ENCODE results near the gene TMEM91. TPM values are rescaled to one million over a fixed set of nuclear protein-coding genes. Genes with fewer than 3 reads are reported as not detected.

TMEM91 gene
- total RNA-seq, 1 donor from 2014 or later = 14.3 TPM

DNA sequence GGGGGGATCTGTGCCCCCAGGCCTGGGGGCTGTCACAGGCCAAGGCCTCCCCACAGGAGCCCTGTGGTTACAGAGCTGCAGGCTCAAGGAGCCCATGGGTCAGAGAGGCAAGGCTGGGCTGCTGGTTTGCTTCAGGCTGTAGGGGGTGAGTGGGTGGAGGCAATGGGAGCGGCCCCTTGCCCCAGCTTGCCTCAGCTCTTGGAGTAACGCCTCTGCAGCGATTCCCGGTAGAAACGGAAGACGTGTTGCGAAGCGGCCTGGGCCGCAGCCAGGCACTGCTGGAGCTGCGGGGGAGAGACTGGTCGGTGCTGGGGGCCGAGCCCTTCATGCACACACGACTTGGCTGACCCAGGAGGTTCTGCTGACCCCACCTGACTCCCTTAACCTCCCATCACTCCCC is 10.1 kb downstream of the TMEM91 start:
- Mint-ChIP-seq H3K4me1 (ENCODE audit: low read depth) (no peaks in the 10 kb centered on the region), H3K9me3 (ENCODE audit: low read depth) (no peaks in the 10 kb centered on the region), H3K27ac (no peak overlapping the region), H3K4me3 (ENCODE audit: low read depth) (no peak overlapping the region), H3K36me3 (ENCODE audit: insufficient read depth) (peaks cover 3% of the 10 kb centered on the region), H3K27me3 (no peaks in the 10 kb centered on the region)
- no peak for TF ChIP-seq CTCF (IDR thresholded peaks at IDR 0.05; ENCODE audit: unreplicated experiment)
- no peak for DNase-seq (ENCODE audit: low spot score, unreplicated experiment)

DNA sequence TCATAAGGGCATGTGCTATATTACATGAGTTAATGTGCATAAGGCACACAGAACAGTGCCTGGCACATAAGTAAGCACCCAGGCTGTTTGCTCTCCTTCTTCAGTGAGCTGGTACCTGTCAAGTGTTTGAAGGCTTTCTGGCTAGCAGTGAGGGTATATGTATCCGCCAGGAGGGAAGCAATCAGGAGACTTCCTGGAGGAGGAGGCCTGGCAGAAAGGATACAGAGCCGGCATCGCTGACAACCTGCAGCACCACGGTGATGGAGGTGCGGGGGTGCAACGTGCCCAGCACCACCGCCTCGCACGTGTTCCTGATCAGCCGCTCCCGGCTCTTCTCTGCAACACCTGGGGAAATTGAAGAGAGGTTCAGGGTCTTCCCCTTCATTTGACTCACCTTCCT is 15.3 kb downstream of the TMEM91 start:
- Mint-ChIP-seq H3K4me3 (ENCODE audit: low read depth) (no peak overlapping the region), H3K27me3 (no peaks in the 10 kb centered on the region), H3K27ac (no peak overlapping the region), H3K36me3 (ENCODE audit: insufficient read depth) (peaks cover 1% of the 10 kb centered on the region), H3K4me1 (ENCODE audit: low read depth) (peaks cover 6% of the 10 kb centered on the region), H3K9me3 (ENCODE audit: low read depth) (no peaks in the 10 kb centered on the region)
- TF ChIP-seq CTCF (IDR thresholded peaks at IDR 0.05; ENCODE audit: unreplicated experiment) = no peak
- DNase-seq (ENCODE audit: low spot score, unreplicated experiment) = no peak

- Mint-ChIP-seq H3K27me3 (no peaks in the 10 kb centered on the region), H3K36me3 (ENCODE audit: insufficient read depth) (peaks cover 1% of the 10 kb centered on the region), H3K4me1 (ENCODE audit: low read depth) (peaks cover 12% of the 10 kb centered on the region), H3K27ac (no peak overlapping the region), H3K9me3 (ENCODE audit: low read depth) (no peaks in the 10 kb centered on the region), H3K4me3 (ENCODE audit: low read depth) (no peak overlapping the region)
- no peak for TF ChIP-seq CTCF (IDR thresholded peaks at IDR 0.05; ENCODE audit: unreplicated experiment)
- DNase-seq (ENCODE audit: low spot score, unreplicated experiment) = no peak
Observed at GRCh38 chr19:41392775-41393174, 16.4 kb downstream of the TMEM91 start.

DNA sequence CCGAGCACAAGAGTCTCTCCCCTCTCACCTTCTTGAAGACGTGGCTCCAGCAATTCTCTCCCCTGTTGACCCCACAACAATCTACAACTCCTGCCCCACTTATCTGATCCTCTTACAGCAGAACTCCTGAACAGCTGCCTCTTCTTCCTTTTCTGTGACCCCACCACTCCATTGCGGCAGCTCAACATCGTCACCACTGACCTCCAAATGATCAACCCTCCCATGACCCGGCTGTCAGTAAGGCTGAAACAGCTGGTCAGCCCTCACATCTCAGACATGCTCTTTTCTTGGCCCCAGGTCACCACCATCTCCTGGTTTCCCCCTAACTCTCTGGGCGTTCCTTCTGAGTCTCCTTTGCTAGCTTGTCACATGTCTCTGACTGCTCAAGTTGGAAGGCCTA is 19.0 kb downstream of the TMEM91 start:
- H3K36me3 Mint-ChIP-seq (ENCODE audit: insufficient read depth) = peaks cover 1% of the 10 kb centered on the region

DNA sequence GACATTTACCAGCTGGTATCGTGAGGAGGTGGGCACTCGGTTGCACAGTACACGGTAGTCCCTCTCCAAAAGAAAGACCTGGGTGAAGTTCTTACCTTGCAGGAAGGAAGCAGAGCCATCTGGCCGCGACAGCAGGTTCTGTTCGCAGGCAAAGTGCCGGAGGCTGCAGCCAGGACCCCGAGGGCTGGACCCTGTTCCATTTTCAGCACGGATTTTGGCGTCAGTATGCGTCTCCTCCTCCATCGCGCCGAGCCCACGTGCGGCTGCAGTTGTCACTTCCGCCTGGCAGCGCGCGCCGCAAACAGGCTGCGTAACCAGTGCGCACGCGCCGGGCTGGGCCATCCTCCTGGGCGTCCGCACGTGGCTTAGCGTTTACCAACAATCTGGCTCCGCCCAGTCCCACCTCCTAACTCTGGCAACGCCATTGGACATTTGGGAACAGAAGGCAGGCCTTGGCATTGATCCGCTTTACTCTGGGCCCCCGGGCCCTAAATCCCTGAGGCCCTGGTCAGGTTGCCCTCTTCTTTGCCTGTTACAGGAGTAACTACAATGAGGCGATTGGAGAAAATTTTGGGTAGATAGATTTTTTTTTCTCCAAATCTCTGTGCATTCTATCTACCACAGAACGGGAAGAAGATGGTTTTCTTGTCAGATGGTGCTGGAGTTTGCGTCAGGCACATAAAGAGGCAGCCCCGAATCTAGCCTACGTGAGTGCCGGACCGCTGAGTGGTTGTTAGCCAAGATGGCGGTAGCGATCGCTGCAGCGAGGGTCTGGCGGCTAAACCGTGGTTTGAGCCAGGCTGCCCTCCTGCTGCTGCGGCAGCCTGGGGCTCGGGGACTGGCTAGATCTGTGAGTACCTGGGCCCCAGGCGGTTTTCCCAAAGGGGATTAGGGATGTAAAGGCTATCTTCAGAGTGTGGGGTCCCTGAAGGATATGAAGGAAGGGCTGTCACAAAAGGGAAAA is 21.0 kb downstream of the TMEM91 start, which contains the start of the genes BCKDHA and EXOSC5:
TSS of gene BCKDHA (plus strand) at position 733 of the 964 bp plus-strand sequence. CDS start at position 743, 10 bp downstream.
TSS of gene EXOSC5 (minus strand) at position 274 of the 964 bp plus-strand sequence. CDS start at position 243, 31 bp downstream.
- Mint-ChIP-seq H3K4me1 (ENCODE audit: low read depth) (peaks cover 24% of the 10 kb centered on the region), H3K27ac (peak within 1 kb of the TSS; percentile 100), H3K36me3 (ENCODE audit: insufficient read depth) (no peaks in the 10 kb centered on the region), H3K9me3 (ENCODE audit: low read depth) (no peaks in the 10 kb centered on the region), H3K27me3 (no peaks in the 10 kb centered on the region), H3K4me3 (ENCODE audit: low read depth) (peak within 1 kb of the TSS; percentile 100)
- TF ChIP-seq CTCF (IDR thresholded peaks at IDR 0.05; ENCODE audit: unreplicated experiment) = no peak
- peak; percentile 98 for DNase-seq (ENCODE audit: low spot score, unreplicated experiment)

More for the DNA sequence above, 19.0 kb downstream of the TMEM91 start:
- no peak for TF ChIP-seq CTCF (IDR thresholded peaks at IDR 0.05; ENCODE audit: unreplicated experiment)
- Mint-ChIP-seq H3K4me1 (ENCODE audit: low read depth) (peaks cover 24% of the 10 kb centered on the region), H3K4me3 (ENCODE audit: low read depth) (no peak overlapping the region), H3K9me3 (ENCODE audit: low read depth) (no peaks in the 10 kb centered on the region), H3K27me3 (no peaks in the 10 kb centered on the region), H3K27ac (peak overlapping the region; percentile 30)
- DNase-seq (ENCODE audit: low spot score, unreplicated experiment) = no peak
